Left lung (tissue), 10 donors: Measurements from ENCODE around the gene C1QTNF6. TPM values are rescaled to one million over a fixed set of nuclear protein-coding genes. Genes with fewer than 3 reads are reported as not detected.

ENCODE experiments used
- ATAC-seq: fragments of 200-7000 bp; cut with Tn5 transposase; one replicate; pipeline ENCODE4 v1.9.1; 2020; ENCODE audit warnings: moderate library complexity
- DNase-seq, 4 donors: peaks; one replicate each; pipeline ENCODE4 v3.0.0-alpha.2; 2013 to 2020
- H3K27ac ChIP-seq, 2 donors: fragments of 200-600 bp; sonication (generic) in 1 of 2; one replicate each; pipeline versions ENCODE4 v1.5.0 to v1.8.0; 2020 to 2021
- H3K27me3 ChIP-seq, 2 donors: fragments of 200-600 bp; sonication (generic) in 1 of 2; one replicate each; pipeline versions ENCODE4 v1.5.0 to v1.8.0; 2020 to 2021
- H3K36me3 ChIP-seq, 2 donors: fragments of 200-600 bp; sonication (generic) in 1 of 2; one replicate each; pipeline versions ENCODE4 v1.5.0 to v1.8.0; 2020 to 2021
- H3K4me1 ChIP-seq, 2 donors: fragments of 200-600 bp; one replicate each; pipeline ENCODE4 v1.8.0; 2021
- H3K4me3 ChIP-seq, 2 donors: fragments of 200-600 bp; sonication (generic) in 1 of 2; one replicate each; pipeline versions ENCODE4 v1.5.0 to v1.8.0; 2020 to 2021; ENCODE audit warnings: mild to moderate bottlenecking in 1 of 2
- H3K9me3 ChIP-seq, 2 donors: fragments of 200-600 bp; sonication (generic) in 1 of 2; one replicate each; pipeline versions ENCODE4 v1.5.0 to v1.8.0; 2020 to 2021
- CTCF ChIP-seq, 2 donors: fragments of 200-600 bp; sonication (generic) in 1 of 2; IDR thresholded peaks; one replicate each; pipeline versions ENCODE4 v1.5.0 to v1.8.0; 2021; ENCODE audit warnings: antibody characterized with exemption in 2 of 2
- intact Hi-C, 2 donors: fragments of 100-400 bp; cut with DNase I; formaldehyde crosslinking; loops; one replicate each; pipeline versions ENCODE4 v1.11.2 to v1.14.2; 2022
- polyA plus RNA-seq, 6 donors: library from polyadenylated mRNA; unstranded; fragments of 120-200 nt; gene quantifications; one replicate each; pipeline ENCODE4 v1.2.1, GENCODE V29; 2013; ENCODE audit not compliant: insufficient read length in 6 of 6
- total RNA-seq, 2 donors: library from RNA; stranded (reverse); fragmentation: NEBNext Ultra II Directional; extraction: Animal tissue kit (Norgen Biotek cat#: 25700); gene quantifications; one replicate each; pipeline ENCODE4 v1.2.1, GENCODE V29; 2021
- donor health status: DM: no; HTN: yes; CAD: no.
- donor health status: DM: no; HTN: no; CAD: no.

C1QTNF6 gene
- total and polyA plus RNA-seq, 8 donors: 7.2 to 28.8 (median 24.4) TPM

GRCh38 chr22:37144180-37144554 lies 43.9 kb downstream of the C1QTNF6 start:
- intact Hi-C loops: no loop called here
- Histone ChIP-seq H3K27me3 (peaks cover 0 to 8% of the 10 kb centered on the region in 2 donors), H3K4me1 (peaks cover 0 to 5% of the 10 kb centered on the region in 2 donors), H3K9me3 (no peaks in the 10 kb centered on the region), H3K27ac (no peak overlapping the region), H3K4me3 (no peak overlapping the region), H3K36me3 (no peaks in the 10 kb centered on the region)
- DNase-seq (peak in 1 of 4 donors; percentile 49), ATAC-seq (no peak)
- no peak for TF ChIP-seq CTCF (IDR thresholded peaks at IDR 0.05)

- peaks cover 0 to 8% of the 10 kb centered on the region in 2 donors for H3K27me3 ChIP-seq
- TF ChIP-seq CTCF (IDR thresholded peaks at IDR 0.05): no peak
- no peak for ATAC-seq
- H3K4me3 ChIP-seq: no peak overlapping the region
- intact Hi-C loops: no loop called here
- DNase-seq: peak in 1 of 4 donors; percentile 55
- no peak overlapping the region for H3K27ac ChIP-seq
- H3K36me3 ChIP-seq: no peaks in the 10 kb centered on the region
- peaks cover 0 to 5% of the 10 kb centered on the region in 2 donors for H3K4me1 ChIP-seq
- no peaks in the 10 kb centered on the region for H3K9me3 ChIP-seq
These were observed 46.1 kb downstream of the C1QTNF6 start for GRCh38 chr22:37141971-37142370.

GRCh38 chr22:37141476-37141875 lies 46.6 kb downstream of the C1QTNF6 start:
- no peak for TF ChIP-seq CTCF (IDR thresholded peaks at IDR 0.05)
- peaks cover 0 to 8% of the 10 kb centered on the region in 2 donors for H3K27me3 ChIP-seq
- no peaks in the 10 kb centered on the region for H3K9me3 ChIP-seq
- intact Hi-C loops: no loop called here
- no peak overlapping the region for H3K27ac ChIP-seq
- peak in 1 of 4 donors; percentile 61 for DNase-seq
- ATAC-seq: no peak
- H3K4me1 ChIP-seq: peaks cover 0 to 5% of the 10 kb centered on the region in 2 donors
- H3K36me3 ChIP-seq: no peaks in the 10 kb centered on the region
- no peak overlapping the region for H3K4me3 ChIP-seq

GRCh38 chr22:37140686-37141323 lies 47.2 kb downstream of the C1QTNF6 start:
- DNase-seq: peak in 1 of 4 donors; percentile 53
- no peak overlapping the region for H3K27ac ChIP-seq
- ATAC-seq: no peak
- intact Hi-C loops: no loop called here
- H3K36me3 ChIP-seq: no peaks in the 10 kb centered on the region
- no peaks in the 10 kb centered on the region for H3K9me3 ChIP-seq
- H3K27me3 ChIP-seq: peaks cover 0 to 8% of the 10 kb centered on the region in 2 donors
- H3K4me1 ChIP-seq: peaks cover 0 to 5% of the 10 kb centered on the region in 2 donors
- no peak for TF ChIP-seq CTCF (IDR thresholded peaks at IDR 0.05)
- no peak overlapping the region for H3K4me3 ChIP-seq

GRCh38 chr22:37139762-37140161 lies 48.3 kb downstream of the C1QTNF6 start:
- Histone ChIP-seq H3K27ac (no peak overlapping the region), H3K4me1 (peaks cover 0 to under 1% of the 10 kb centered on the region in 2 donors), H3K36me3 (no peaks in the 10 kb centered on the region), H3K9me3 (no peaks in the 10 kb centered on the region), H3K4me3 (no peak overlapping the region), H3K27me3 (peaks cover 0 to 3% of the 10 kb centered on the region in 2 donors)
- peak in 1 of 4 donors; percentile 43 for DNase-seq
- intact Hi-C loops: no loop called here
- ATAC-seq: no peak
- no peak for TF ChIP-seq CTCF (IDR thresholded peaks at IDR 0.05)
